CD4-positive, alpha-beta T cell treated with Interleukin-2 at 100 ng/mL for 4 hours (primary cell): ENCODE results near the gene MACROD2.

ENCODE experiments used
- DNase-seq: peaks from one replicate; pipeline ENCODE4 v3.0.0-alpha.2; 2020; ENCODE audit warnings: low spot score

The MACROD2 gene

DNA sequence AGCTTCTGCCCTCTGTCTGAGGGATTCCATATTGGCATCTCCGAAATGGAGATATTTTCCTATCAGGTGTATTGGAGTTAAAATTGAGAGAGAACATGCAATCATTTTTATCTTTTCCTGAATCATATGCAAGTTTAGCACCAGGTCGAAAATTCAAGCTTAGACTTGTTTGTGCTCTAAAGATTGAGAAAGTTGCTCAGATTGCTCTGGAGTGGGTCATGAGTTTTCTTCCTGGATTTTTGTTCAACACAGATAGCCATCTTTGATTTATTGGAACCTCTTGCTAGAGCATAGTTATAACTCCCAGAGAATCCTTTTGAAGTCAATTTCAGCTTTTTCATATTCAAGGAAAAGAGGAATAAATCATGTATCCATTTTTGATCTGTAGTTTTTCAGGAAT, 715.6 kb downstream of the MACROD2 start:
- DNase-seq = no peak

DNA sequence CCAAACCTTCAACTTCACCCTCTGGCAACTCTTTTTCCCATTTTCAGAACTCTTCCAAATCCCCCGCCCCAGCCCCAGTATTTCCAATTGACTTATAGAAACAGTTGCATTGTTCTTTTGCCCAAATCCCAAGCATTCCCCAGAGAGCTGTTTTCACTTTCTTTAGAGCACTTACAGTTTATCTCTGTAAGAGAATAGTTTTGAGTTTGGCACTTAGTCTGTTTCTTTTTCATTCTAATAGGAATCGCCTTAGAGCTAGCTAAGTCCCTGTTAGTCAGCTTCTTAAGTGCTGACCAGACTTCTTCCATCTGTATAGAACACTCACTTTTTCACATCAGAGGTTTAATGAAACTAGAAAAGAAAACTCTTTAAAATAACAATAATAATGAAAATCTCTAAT, 716.3 kb downstream of the MACROD2 start:
- DNase-seq = no peak

DNA sequence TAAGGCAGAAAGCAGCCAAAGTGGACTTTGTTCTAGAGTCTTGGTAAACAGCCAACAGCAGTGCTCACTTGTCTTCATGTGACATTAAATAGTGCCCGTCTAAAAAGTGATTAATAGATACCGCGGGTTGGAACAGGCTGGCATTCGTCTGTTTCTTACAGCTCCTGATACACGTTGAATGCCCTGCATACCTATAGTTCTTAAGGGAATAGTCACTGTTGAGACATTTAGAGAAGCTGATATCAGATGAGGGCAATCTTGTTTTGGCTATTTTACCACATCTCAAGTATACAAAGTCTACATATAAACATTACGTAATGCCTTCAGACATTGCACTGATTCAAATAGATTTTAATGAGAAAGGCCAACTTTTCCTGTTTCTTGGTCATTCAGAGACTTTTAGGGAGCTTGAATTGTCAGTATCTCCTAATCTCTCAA, 717.0 kb downstream of the MACROD2 start:
- no peak for DNase-seq

DNA sequence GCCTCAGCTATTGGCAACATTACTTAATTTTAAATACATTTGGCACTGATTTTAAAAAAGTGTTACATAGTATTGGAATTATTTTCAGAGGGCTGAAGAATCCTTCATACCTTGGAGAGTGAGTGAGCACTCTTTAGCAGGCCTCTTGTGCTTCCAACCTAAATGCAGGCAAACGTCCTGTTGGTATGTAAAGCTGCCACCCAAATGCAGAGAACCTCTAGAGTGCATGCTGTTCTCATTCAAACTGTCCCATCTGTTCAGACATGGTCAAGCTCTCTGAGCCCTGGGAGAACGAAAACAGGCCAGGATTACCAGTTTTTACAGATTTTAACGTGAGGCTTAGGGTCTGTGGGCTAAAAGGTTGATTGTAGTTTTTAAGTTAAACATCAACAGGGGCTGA, 720.1 kb downstream of the MACROD2 start:
- DNase-seq = no peak

DNA sequence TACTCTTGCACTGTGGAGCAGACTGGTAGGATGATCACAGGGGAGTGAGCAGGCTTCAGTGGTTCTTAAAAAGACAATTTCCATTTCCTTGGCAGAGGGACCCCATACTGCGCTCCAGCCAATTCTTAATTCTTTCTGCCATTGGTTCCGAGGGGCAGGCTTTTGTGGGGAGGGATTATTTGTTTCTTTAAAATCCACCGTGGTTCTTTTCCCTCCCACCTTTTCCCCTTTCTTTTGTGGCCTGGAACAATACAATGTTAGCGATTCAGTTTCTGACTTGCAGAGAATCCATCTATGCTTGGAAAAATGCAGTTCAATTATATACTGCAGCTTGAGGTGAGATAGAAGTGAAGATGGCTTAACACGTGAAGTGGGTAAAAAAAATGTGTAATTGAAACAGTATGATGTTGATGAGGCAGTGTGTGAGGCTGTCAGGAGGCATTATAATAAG, 721.1 kb downstream of the MACROD2 start:
- no peak for DNase-seq

DNA sequence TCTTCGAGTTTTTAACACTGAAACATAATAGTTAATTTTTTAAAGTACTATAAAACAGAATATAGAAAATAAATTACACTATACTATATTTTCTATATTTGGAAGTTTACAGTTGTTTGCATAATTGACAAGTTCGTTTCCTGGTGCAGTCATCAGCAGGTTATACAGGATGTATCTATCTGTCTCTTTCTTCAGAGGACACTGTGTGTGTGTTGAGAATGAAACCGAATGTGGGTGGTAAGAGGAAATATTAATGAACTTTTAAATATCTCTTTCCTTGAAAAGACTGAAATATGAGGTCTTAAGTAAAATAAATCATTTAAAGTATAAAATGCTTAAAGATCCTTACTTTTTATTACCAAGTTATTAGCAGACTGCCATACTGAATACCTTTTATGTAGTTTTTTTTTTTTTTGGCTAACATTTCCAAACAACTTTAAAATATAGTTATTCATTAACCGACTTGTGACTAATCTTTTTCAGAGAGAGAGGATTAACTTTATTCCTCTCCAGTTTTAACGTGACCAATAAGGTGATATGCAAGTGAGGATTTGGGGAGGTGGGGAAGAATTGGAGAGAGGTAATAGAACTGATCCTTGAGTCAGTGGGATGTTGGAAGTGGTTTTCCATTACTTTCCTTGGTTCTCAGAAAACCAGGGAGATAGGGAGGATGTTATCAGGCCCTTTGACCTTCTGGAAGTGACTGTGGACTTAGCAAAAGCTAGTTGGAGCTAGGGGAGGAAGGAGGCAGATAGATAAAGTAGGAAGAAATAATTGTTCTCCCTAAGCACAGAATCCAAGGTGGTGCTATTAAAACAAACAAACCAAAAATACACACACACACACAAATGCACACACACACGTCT, 722.1 kb downstream of the MACROD2 start:
- no peak for DNase-seq

DNA sequence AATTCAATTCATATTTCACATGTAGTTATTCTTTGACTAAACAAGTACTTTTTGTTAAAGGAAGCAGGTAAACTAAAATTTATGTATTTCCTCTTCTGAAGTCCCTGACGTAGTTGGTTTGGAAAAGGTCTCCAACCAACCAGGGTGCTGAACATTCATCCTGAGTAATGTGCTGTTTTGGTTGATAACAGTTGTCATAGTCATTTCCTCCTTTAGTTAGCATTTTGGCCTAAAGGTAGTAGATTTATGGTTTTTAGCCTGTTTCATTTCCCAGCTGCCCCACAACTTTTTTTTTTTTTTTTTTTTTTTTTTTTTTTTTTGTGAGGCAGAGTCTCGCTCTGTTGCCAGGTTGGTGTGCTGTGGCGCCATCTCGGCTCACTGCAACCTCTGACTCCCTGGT, 724.9 kb downstream of the MACROD2 start:
- no peak for DNase-seq

DNA sequence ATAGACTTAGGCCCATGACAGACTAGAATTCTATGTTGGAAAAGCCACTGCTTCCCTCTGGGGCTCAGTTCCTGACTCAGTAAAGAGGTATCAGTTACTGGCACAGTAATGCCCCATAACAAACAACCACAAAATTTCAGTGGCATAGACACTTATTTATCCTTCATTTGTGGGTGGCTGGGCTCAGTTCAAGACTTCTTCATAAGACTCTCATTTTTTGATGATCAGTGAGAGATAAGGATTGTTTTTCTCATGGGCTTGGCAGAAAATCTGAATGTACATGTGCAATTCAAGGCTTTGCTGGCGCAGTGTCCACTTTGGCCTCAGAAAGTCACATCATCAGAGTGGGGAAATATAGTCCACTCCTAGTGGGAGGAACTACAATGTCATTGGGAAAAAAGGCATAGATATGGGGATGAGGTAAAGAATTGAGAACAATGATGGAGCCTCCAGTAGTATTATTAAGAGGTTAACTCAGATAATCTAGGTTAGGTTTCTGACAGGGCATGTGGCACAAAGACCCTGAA, 726.7 kb downstream of the MACROD2 start:
- DNase-seq = no peak

DNA sequence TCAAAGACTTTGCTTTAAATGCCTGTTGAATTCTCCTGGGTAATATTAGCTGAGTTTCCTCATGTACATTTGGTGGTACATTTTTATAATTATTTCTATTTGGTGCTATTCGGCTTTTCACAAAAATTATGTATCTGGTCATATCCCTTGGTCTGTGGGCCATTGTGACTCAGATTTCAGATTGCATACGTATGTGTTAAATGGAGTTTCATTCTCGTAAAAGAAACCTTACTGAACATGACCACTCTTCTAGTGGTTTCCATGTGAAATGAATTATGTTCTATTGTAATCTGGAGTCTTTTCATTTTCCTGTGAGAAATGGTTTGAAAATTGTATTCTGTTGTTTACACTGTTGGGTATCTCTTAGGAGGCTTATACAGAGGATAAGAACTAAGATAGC, 728.3 kb downstream of the MACROD2 start:
- no peak for DNase-seq

DNA sequence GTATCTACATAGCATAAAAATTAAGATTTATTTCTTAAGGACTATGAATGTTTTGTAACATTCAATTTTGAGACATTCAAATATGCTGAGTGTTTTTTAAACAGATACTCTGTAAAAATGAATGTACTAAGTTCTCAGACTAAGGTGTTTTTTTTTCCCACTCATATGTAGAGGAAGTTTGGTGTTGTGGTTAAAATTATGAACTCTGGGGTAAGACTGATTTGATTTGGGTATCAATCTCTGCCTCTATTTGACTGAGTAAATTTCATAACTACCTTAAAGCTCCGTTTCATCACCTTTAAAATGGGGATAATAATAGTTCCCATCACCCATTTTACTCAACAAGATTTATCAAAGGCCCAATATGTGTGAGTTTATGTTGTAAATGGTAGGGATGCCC, 728.7 kb downstream of the MACROD2 start:
- DNase-seq = no peak

DNA sequence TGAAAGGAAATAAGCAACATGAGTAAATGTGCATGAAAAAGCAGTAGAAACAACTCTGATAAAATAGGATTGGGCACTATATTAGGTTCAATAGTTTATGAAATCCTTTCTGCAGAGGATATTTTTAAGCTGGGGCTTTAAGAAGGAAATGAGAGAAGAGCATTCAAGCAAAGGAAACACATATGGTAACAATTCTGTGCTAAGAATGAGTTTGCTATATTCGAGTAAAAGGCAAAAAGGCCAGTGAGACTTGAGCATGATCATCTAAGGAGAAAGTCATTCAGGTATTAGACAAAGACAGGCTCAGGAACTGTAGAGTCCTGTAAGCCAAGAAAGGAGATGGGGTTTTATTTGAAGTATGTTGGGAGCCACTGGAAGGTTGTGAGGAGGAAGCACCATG, 729.2 kb downstream of the MACROD2 start:
- DNase-seq = no peak

DNA sequence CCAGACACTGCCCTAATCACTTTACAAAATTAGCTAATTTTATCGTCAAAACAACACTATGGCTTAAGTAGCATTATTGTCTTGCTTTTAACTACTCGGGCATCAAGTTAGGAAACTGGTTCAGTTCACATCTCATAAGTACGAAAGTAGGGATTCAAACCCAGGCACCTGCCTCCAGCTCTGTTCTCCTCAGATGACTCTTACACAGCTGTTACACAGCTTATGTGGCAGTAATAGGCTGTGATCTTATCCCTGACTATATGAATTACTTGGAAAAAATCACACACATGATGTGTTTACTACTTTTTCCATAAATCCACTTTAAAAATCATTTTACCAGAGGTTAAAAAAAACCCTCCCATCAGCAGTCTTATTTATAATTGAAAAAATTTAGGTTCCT, 731.3 kb downstream of the MACROD2 start:
- no peak for DNase-seq

DNA sequence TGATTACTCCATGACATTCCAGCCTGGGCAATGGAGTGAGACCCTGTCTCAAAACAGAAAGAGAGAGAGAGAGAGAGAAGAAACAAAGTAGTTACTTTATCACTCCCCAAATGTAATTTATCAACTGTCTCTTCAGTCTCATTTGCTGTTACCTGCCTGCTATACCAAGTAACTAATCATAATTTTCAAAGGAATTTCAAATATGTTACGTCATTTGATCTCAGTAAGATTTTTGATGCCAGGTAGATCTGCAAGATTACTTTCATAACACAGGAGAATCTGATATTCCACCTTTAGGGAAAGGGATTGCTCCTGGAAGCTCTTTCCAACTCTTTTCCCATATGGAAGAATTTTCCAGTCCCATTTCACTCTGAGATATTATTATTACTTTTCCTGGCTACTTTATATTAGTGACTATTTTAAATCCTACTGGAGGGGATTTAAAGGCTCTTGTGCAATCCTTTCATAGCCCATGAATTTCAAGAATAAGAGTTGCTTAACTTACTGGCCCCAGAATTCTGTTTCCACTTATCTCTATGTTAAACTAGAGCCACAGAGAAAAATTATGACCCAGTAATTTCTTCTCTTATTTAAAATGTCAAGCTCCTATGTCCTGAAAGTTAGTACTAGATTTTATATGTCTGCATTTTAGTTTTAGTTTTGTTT, 732.3 kb downstream of the MACROD2 start:
- no peak for DNase-seq

DNA sequence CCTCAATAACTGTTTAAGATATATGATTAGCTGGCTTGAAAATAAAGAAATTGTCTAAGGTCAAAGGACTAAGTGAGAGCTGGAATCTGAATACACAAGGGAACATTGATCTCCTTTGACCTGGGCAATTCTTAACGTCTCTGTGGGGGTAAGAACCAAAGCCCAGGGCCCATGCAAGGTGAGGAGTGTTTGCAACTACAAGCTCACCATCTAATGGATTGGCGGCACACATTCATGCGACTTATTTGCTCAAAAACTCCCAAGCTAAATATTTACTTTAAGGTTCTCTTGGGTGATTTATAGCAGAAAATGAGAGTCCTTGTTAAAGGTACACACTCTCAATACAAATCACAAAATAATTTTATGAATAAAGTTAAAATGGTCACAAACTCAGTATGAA, 734.1 kb downstream of the MACROD2 start:
- no peak for DNase-seq

DNA sequence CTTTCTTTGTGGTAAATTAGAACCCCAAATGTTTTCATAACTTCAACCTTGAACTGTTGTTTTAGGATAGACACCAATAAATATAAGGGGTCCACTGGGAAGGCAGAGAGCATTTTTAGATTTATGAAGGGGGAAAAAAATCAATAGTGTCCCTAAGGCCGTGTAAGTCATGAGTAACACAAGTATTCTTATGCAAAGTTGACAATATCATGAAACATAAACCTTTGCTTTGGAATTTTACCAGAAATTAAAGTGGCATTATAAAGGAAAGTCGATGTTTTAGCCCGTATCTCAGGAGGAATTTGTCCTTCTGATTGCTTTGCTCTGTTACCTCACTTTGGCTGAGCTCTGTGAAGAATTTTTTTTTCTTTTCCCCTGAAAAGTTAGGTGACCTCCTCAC, 737.0 kb downstream of the MACROD2 start:
- DNase-seq = no peak

DNA sequence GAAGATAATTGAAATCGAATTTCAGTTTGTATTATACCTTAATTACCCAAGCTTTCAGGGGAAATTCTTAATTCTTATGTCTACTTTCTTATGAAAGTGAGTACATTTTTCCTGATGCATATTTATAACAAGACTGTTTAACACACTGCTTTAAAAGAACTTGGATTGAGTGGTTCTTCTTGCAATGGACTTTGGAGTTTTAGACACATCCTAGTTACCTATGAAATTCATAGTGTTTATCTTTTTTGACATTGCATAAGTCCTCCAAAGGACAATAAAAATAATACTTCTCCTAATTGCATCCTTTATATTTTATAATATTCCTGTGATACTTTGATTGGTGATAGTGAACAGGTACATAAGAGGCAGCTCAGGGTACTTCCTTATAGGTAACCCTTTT, 737.7 kb downstream of the MACROD2 start:
- no peak for DNase-seq

DNA sequence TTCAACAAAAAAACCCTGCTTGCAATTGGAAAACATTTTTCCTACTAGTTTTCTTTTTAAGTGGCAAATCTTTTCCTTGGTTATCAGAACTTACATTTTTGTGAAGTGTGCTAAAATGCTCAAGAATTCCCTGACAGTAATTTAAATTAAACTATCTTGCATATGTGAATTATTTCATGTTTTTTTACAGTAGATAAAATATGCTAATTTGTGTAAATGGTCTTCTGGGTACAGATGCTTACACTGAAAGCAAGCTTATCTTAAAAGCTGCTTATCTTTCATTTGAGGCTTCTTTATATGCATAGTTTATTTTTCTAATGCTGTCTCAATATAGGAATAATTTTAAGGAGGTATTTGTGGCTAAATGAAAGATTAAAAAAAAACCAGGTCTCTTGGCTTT, 745.1 kb downstream of the MACROD2 start:
- DNase-seq = no peak

DNA sequence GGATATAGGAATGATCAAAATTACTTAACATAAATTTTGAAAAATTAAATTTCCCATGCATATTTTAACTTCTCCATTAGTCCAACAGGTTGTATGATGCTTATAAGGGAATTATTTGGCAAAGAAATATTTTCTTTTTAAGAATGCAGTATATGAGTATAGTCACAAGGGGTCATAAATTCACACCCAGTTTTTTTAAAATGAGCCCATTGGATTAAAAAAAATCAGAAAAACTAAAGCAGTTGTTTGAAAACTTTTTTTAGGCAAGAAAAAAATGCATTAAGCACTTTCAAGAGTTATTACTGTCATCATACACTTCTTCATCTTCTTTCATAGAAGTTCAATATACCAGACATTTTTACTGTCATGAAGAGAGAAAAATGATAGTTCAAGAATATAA, 746.3 kb downstream of the MACROD2 start:
- DNase-seq = no peak

DNA sequence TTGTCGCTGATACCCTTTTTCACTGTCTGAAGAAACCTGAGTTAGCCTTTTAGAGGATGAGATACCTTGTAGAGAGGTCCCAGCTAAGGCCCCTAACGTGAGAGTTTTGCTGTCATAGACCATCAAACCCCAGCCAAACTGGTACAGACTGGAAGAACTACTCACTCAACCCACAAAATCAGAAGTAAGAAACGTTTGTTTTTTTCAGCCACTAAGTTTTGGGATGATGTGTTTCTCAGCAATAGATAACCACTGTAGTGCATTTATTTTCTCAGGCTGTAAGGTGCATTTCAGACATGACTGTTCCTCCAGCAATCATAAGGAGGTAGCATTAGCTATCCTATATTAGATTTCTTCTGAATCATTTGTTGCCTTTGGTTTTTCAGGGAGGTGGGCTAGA, 749.4 kb downstream of the MACROD2 start:
- no peak for DNase-seq

DNA sequence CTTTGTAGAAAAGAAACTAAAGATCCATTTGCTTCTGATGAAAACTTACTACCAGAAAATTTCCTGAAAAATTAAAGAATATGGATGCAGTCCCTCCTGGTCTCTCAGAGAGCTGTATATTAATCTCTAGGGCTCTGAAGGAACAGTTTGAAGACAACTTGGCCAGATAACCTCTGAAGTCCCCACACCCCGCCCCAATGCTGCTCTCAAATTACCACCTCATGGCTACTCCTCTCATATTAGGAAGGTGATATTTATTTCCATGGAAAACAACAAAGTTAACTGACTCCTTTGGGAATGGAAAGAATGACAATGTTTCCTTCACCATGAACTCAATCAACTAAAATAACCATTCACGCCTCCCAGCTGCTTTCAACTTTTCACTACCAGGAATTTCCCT, 750.5 kb downstream of the MACROD2 start:
- DNase-seq = no peak

DNA sequence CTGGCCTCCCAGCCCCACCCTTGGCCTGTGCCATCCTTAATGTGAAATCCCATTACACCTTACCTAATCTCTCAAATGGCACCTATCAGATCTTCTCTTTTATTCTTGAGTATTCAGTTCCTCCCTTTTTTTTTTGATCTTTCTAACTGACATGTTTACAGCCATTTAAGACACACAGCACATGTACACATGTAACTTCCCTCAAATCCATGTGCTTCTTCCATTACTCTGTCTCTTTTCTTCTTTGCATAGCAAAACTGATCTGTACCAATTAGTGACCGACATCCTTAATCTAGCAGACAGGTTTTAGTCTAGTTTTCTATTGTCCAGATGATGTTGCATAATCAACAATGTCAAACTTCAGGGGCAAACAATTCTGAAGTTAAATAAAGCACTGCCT, 755.9 kb downstream of the MACROD2 start:
- no peak for DNase-seq

DNA sequence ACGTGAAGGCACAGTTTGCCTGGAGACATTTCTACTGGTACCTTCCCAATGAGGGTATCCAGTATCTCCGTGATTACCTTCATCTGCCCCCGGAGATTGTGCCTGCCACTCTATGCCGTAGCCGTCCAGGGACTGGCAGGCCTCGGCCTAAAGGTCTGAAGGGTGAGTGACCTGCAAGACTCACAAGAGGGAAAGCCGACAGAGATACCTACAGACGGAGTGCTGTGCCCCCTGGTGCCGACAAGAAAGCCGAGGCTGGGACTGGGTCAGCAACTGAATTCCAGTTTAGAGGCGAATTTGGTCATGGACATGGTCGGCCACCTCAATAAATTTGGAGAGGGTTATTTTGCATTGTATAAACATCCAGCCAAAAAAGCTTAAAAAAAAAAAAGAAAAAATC, 762.4 kb downstream of the MACROD2 start:
- DNase-seq = no peak

DNA sequence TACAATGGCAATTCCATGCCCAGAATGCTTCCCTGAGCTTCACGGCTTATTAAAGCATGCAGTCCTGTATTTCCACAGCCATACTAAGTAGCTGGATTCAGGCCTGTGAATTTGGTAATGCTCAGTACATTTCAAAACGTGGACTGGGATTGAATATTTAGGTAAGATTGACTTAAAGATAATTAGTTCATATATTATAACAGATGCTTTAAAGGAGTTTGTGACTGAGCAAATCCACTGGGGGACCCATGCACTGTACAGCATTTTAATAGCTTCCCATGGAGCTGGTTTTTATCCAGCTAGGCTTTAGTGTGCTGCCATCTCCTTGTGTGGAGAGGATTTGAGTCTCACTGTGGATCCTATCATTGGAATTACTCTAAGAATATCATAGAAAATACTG, 763.0 kb downstream of the MACROD2 start:
- DNase-seq = no peak
